Keratinocyte (primary cell): Measurements from ENCODE around the gene FTSJ1. TPM values are rescaled to one million over a fixed set of nuclear protein-coding genes. Genes with fewer than 3 reads are reported as not detected.

Experiments
- DNase-seq: peaks from one replicate; pipeline ENCODE4 v3.0.0-alpha.2; 2011; ENCODE audit warnings: low read depth, missing footprints, low spot score
- FAIRE-seq: peaks from 2 replicates; lab custom pipeline; 2011; peaks lifted over from hg19 to GRCh38; lab: Jason Lieb, UNC
- H2AFZ ChIP-seq: 2 replicates; pipeline ENCODE4 v1.6.0; 2012; ENCODE audit warnings: low read length, control low read depth, inconsistent platforms; ENCODE audit not compliant: control insufficient read depth
- H3K27ac ChIP-seq: 2 replicates; pipeline ENCODE4 v1.5.1; 2011; ENCODE audit warnings: low read length; ENCODE audit not compliant: control insufficient read depth, insufficient read depth
- H3K27me3 ChIP-seq: 3 replicates; pipeline ENCODE4 v1.6.0; 2011; ENCODE audit warnings: low read length; ENCODE audit not compliant: control insufficient read depth, insufficient read depth; ENCODE audit errors: extremely low read depth
- H3K36me3 ChIP-seq, 2 experiments: 2 replicates in 1 of 2; 3 replicates in 1 of 2; pipeline ENCODE4 v1.5.1; 2011; ENCODE audit warnings: low read length in 2 of 2, mild to moderate bottlenecking in 1 of 2; ENCODE audit not compliant: control insufficient read depth in 2 of 2, insufficient read depth in 2 of 2; ENCODE audit errors: extremely low read depth in 1 of 2
- H3K4me1 ChIP-seq: 3 replicates; pipeline ENCODE4 v1.5.1; 2011; ENCODE audit warnings: low read length; ENCODE audit not compliant: control insufficient read depth, insufficient read depth; ENCODE audit errors: extremely low read depth
- H3K4me2 ChIP-seq: 3 replicates; pipeline ENCODE4 v1.6.0; 2011; ENCODE audit warnings: low read depth, low read length; ENCODE audit not compliant: control insufficient read depth, insufficient read depth; ENCODE audit errors: extremely low read depth
- H3K4me3 ChIP-seq, 3 experiments: fragments of 200-600 bp in 1 of 3; sonication (generic) in 1 of 3; 2 replicates in 2 of 3; 3 replicates in 1 of 3; pipeline ENCODE4 v1.5.1; 2011 to 2016; ENCODE audit warnings: low read length in 3 of 3, mild to moderate bottlenecking in 3 of 3, control low read depth in 2 of 3, inconsistent platforms in 1 of 3, low read depth in 1 of 3, mixed read lengths in 1 of 3, mixed run types in 1 of 3, moderate library complexity in 1 of 3; ENCODE audit not compliant: control insufficient read depth in 2 of 3, insufficient read depth in 2 of 3; ENCODE audit errors: extremely low read depth in 1 of 3
- H3K79me2 ChIP-seq: 2 replicates; pipeline ENCODE4 v1.6.0; 2012; ENCODE audit warnings: low read length; ENCODE audit not compliant: control insufficient read depth, insufficient read depth
- H3K9ac ChIP-seq: 3 replicates; pipeline ENCODE4 v1.6.0; 2011; ENCODE audit warnings: low read length; ENCODE audit not compliant: control insufficient read depth, insufficient read depth; ENCODE audit errors: extremely low read depth
- H3K9me1 ChIP-seq: 3 replicates; pipeline ENCODE4 v1.6.0; 2011; ENCODE audit warnings: low read length; ENCODE audit not compliant: control insufficient read depth, insufficient read depth; ENCODE audit errors: extremely low read depth
- H3K9me3 ChIP-seq: 2 replicates; pipeline ENCODE4 v1.5.1; 2012; ENCODE audit warnings: low read depth, low read length; ENCODE audit not compliant: control insufficient read depth
- H4K20me1 ChIP-seq: 3 replicates; pipeline ENCODE4 v1.6.0; 2011; ENCODE audit warnings: low read length; ENCODE audit not compliant: control insufficient read depth, insufficient read depth; ENCODE audit errors: extremely low read depth
- CTCF ChIP-seq, 3 experiments: IDR thresholded peaks in 1 of 3; conservative IDR thresholded peaks in 1 of 3; optimal IDR thresholded peaks in 1 of 3; 2 replicates in 2 of 3; 3 replicates in 1 of 3; pipeline versions ENCODE3 to v1.5.1; 2011; ENCODE audit warnings: low read length in 3 of 3, mild to moderate bottlenecking in 3 of 3, moderate library complexity in 2 of 3, control low read depth in 1 of 3, inconsistent platforms in 1 of 3; ENCODE audit not compliant: insufficient read depth in 2 of 3; ENCODE audit errors: extremely low read depth in 1 of 3
- EZH2 ChIP-seq: IDR thresholded peaks from one replicate; pipeline ENCODE4 v1.6.1; 2012; ENCODE audit warnings: inconsistent platforms, mild to moderate bottlenecking, low read length, moderate library complexity
- dilution Hi-C: fragments of 300-500 bp; cut with MboI; formaldehyde crosslinking; loops from one replicate; pipeline ENCODE4 v1.7.0; 2020; ENCODE audit warnings: low sequenced_read_pairs; ENCODE audit not compliant: extremely low pct_ligation_motif_present
- polyA plus RNA-seq, 5 experiments: library from polyadenylated mRNA; depleted of rRNA in 3 of 5; stranded (reverse) in 3 of 5; stranded (forward) in 1 of 5; unstranded in 1 of 5; fragments of >200 nt; gene quantifications; 1 replicate in 1 of 5; 2 replicates in 3 of 5; 3 replicates in 1 of 5; pipeline versions ENCODE4 v1.2.1 to v1.2.3, GENCODE V29; 2011 to 2012; ENCODE audit warnings: missing spikeins in 2 of 5, low read depth in 1 of 5, low replicate concordance in 1 of 5

FTSJ1 gene
- polyA plus RNA-seq, 1 donor (not counting 4 experiments of a cell fraction or from before 2014, with no cell fraction given) = 60.6 TPM

DNA sequence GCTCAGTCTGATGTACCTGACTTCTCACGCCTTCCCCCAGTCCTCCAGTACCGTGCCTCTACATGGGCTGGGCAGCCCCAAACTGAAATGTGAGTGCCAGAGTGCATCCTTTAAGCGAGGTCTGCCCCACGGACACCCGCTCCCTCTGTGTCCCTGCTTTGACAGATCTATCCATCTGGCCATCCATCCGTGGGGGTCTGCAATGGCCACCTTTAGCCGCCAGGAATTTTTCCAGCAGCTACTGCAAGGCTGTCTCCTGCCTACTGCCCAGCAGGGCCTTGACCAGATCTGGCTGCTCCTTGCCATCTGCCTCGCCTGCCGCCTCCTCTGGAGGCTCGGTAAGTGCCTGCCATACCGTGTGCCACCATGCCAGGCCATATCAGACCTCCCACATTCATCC, 33.6 kb downstream of the FTSJ1 start:
- Histone ChIP-seq H3K27ac (peak overlapping the region; percentile 66), H3K79me2 (peaks cover 17% of the 10 kb centered on the region), H3K9me1 (no peaks in the 10 kb centered on the region), H3K4me2 (peak overlapping the region; percentile 65), H3K4me3 (peak overlapping the region; percentile 55 to 63 (median 56)), H4K20me1 (no peaks in the 10 kb centered on the region), H3K9me3 (peaks cover 4% of the 10 kb centered on the region), H3K9ac (peak overlapping the region; percentile 70), H3K4me1 (peaks cover 13% of the 10 kb centered on the region), H3K36me3 (peaks cover 3 to 4% of the 10 kb centered on the region in 2 experiments), H2AFZ (peak overlapping the region; percentile 32), H3K27me3 (no peaks in the 10 kb centered on the region)
- TF ChIP-seq CTCF (optimal IDR thresholded peaks at IDR 0.05 in 1 of 3, IDR thresholded peaks at IDR 0.05 in 1 of 3, conservative IDR thresholded peaks at IDR 0.05 in 1 of 3; ENCODE audit: extremely low read depth in 1 of 3, insufficient read depth in 2 of 3, low read length in 3 of 3) (no peak), EZH2 (no peak)
- dilution Hi-C loops = no loop called here
- FAIRE-seq (no peak), DNase-seq (no peak)

GRCh38 chrX:48511560-48511959, 35.6 kb downstream of the FTSJ1 start:
- Histone ChIP-seq H3K9ac (no peak overlapping the region), H3K4me1 (peaks cover 14% of the 10 kb centered on the region)
- dilution Hi-C loops = no loop called here

More at GRCh38 chrX:48511560-48511959, 35.6 kb downstream of the FTSJ1 start:
- H3K36me3 ChIP-seq = peaks cover 3 to 4% of the 10 kb centered on the region in 2 experiments
- TF ChIP-seq EZH2 = no peak
- peak in 2 of 3 experiments; percentile 22 to 50 for TF ChIP-seq CTCF (optimal IDR thresholded peaks at IDR 0.05 in 1 of 3, IDR thresholded peaks at IDR 0.05 in 1 of 3, conservative IDR thresholded peaks at IDR 0.05 in 1 of 3; ENCODE audit: extremely low read depth in 1 of 3, insufficient read depth in 2 of 3, low read length in 3 of 3)
- no peaks in the 10 kb centered on the region for H4K20me1 ChIP-seq
- H3K4me3 ChIP-seq = no peak overlapping the region
- FAIRE-seq (no peak), DNase-seq (no peak)
- peaks cover 17% of the 10 kb centered on the region for H3K79me2 ChIP-seq
- H3K9me1 ChIP-seq = no peaks in the 10 kb centered on the region
- H3K9me3 ChIP-seq = peaks cover 4% of the 10 kb centered on the region
- no peak overlapping the region for H3K27ac ChIP-seq
- no peak overlapping the region for H3K4me2 ChIP-seq
- no peak overlapping the region for H2AFZ ChIP-seq
- H3K27me3 ChIP-seq = no peaks in the 10 kb centered on the region
